HepG2 (cell line): ENCODE measurements around the gene PRR22. TPM values are rescaled to one million over a fixed set of nuclear protein-coding genes. Genes with fewer than 3 reads are reported as not detected.
"Not testable (repeated sequence)": the region's sequence is repeated elsewhere in the genome, so short reads cannot be mapped to it uniquely, and the experiment has no call there.

Source experiments
- ATAC-seq: fragments of 200-7000 bp; cut with Tn5 transposase; 3 replicates; pipeline ENCODE4 v1.9.1; 2020; ENCODE audit warnings: mild to moderate bottlenecking, moderate library complexity
- BruUV-seq: library from RNA; stranded (reverse); fragments of 400-500 nt; replicated peaks from 2 replicates; lab custom pipeline; 2021; lab: Mats Ljungman, UMichigan
- CTCF ChIA-PET: fragments of 300-600 bp; formaldehyde crosslinking; extraction: SDS; loops from one replicate; lab custom pipeline; 2021; ENCODE audit warnings: low total read pairs, inconsistent platforms, low intra/inter-chr PET ratio; lab: Yijun Ruan, JAX
- POLR2A ChIA-PET: fragments of 350-600 bp; sonication (Branson Sonifier 250); formaldehyde crosslinking; loops from one replicate; lab custom pipeline; 2020; ENCODE audit warnings: antibody characterized with exemption, inconsistent platforms; lab: Yijun Ruan, JAX
- DNase-seq: peaks from one replicate; pipeline ENCODE4 v3.0.0-alpha.2; 2015; ENCODE audit warnings: low spot score
- FAIRE-seq: peaks from 3 replicates; lab custom pipeline; 2011; peaks lifted over from hg19 to GRCh38; lab: Jason Lieb, UNC
- H2AFZ ChIP-seq: one replicate; pipeline ENCODE4 v1.6.1; 2011; ENCODE audit warnings: low read length, inconsistent platforms
- H3K27ac ChIP-seq: fragments of 300-600 bp; 3 replicates; pipeline ENCODE4 v1.8.0; 2011; ENCODE audit warnings: mixed run types, mild to moderate bottlenecking, mixed read lengths, low read length, inconsistent platforms; ENCODE audit not compliant: insufficient read depth; ENCODE audit errors: extremely low read length
- H3K27me3 ChIP-seq, 2 experiments: fragments of 200-600 bp in 1 of 2; 2 replicates in 1 of 2; 3 replicates in 1 of 2; pipeline versions ENCODE4 v1.6.0 to v1.8.0; 2011; ENCODE audit warnings: low read length in 2 of 2, mild to moderate bottlenecking in 2 of 2, moderate library complexity in 2 of 2, inconsistent platforms in 1 of 2; ENCODE audit not compliant: insufficient read depth in 2 of 2, control insufficient read depth in 1 of 2
- H3K36me3 ChIP-seq, 2 experiments: fragments of 200-600 bp in 1 of 2; replicated peaks in 1 of 2; 2 replicates in 1 of 2; 3 replicates in 1 of 2; pipeline versions ENCODE4 v1.5.1 to v1.8.0; 2011; ENCODE audit warnings: low read length in 2 of 2, inconsistent platforms in 1 of 2; ENCODE audit not compliant: insufficient read depth in 2 of 2, control insufficient read depth in 1 of 2
- H3K4me1 ChIP-seq: 2 replicates; pipeline ENCODE4 v1.5.1; 2012; ENCODE audit warnings: low read length, inconsistent platforms; ENCODE audit not compliant: insufficient read depth
- H3K4me2 ChIP-seq: 2 replicates; pipeline ENCODE4 v1.6.0; 2011; ENCODE audit warnings: low read depth, low read length, inconsistent platforms
- H3K4me3 ChIP-seq, 3 experiments: fragments of 200-600 bp in 1 of 3; sonication (generic), shearing (Covaris generic) in 1 of 3; replicated peaks in 1 of 3; 2 replicates each; pipeline ENCODE4 v1.5.1; 2011 to 2016; ENCODE audit warnings: low read length in 3 of 3, inconsistent platforms in 2 of 3, low read depth in 2 of 3, mild to moderate bottlenecking in 2 of 3, control low read depth in 1 of 3, mixed read lengths in 1 of 3; ENCODE audit not compliant: insufficient read depth in 1 of 3
- H3K79me2 ChIP-seq: one replicate; pipeline ENCODE4 v1.6.1; 2011; ENCODE audit warnings: low read length, inconsistent platforms; ENCODE audit not compliant: insufficient read depth
- H3K9ac ChIP-seq: 2 replicates; pipeline ENCODE4 v1.6.0; 2011; ENCODE audit warnings: mild to moderate bottlenecking, low read depth, low read length, inconsistent platforms; ENCODE audit not compliant: insufficient read depth
- H3K9me3 ChIP-seq: 2 replicates; pipeline ENCODE4 v1.5.1; 2012; ENCODE audit warnings: mild to moderate bottlenecking, low read length
- H4K20me1 ChIP-seq: 2 replicates; pipeline ENCODE4 v1.6.0; 2011; ENCODE audit warnings: inconsistent platforms, mild to moderate bottlenecking, low read length, moderate library complexity; ENCODE audit not compliant: insufficient read depth
- AGO2 ChIP-seq: fragments of 200-400 bp; formaldehyde crosslinking; optimal IDR thresholded peaks from 2 replicates; pipeline ENCODE3; 2017; ENCODE audit warnings: mild to moderate bottlenecking, low read depth, low read length, moderate library complexity
- KDM2A ChIP-seq: sonication (generic); formaldehyde crosslinking; IDR thresholded peaks from 2 replicates; pipeline ENCODE4 v1.4.0; 2020; ENCODE audit warnings: low read depth, missing genetic modification reagents, borderline replicate concordance
- NAIF1 ChIP-seq: sonication (generic); formaldehyde crosslinking; IDR thresholded peaks from 2 replicates; pipeline ENCODE4 v1.5.0; 2020; ENCODE audit warnings: mild to moderate bottlenecking, missing genetic modification reagents, borderline replicate concordance
- PAX8 ChIP-seq: sonication (generic); formaldehyde crosslinking; IDR thresholded peaks from 2 replicates; pipeline ENCODE4 v1.8.0; 2022; ENCODE audit warnings: mild to moderate bottlenecking, missing genetic modification reagents, borderline replicate concordance
- RBFOX2 ChIP-seq: fragments of 200-400 bp; formaldehyde crosslinking; IDR thresholded peaks from 2 replicates; pipeline ENCODE4 v1.6.1; 2017; ENCODE audit warnings: low read depth, mild to moderate bottlenecking, low read length
- SIX4 ChIP-seq: sonication (generic); formaldehyde crosslinking; IDR thresholded peaks from 2 replicates; pipeline ENCODE4 v1.4.0; 2020; ENCODE audit warnings: missing genetic modification reagents
- SRSF4 ChIP-seq: fragments of 200-400 bp; formaldehyde crosslinking; IDR thresholded peaks from one replicate; pipeline ENCODE4 v1.6.1; 2018; ENCODE audit warnings: mild to moderate bottlenecking, low read depth, low read length, moderate library complexity; ENCODE audit not compliant: poor library complexity, severe bottlenecking
- TP53 ChIP-seq: sonication (generic); formaldehyde crosslinking; conservative IDR thresholded peaks from 2 replicates; pipeline ENCODE4 v1.4.0; 2020; ENCODE audit warnings: missing genetic modification reagents
- ZNF615 ChIP-seq: sonication (generic); formaldehyde crosslinking; IDR thresholded peaks from 2 replicates; pipeline ENCODE4 v1.5.0; 2020; ENCODE audit warnings: mild to moderate bottlenecking, missing genetic modification reagents, borderline replicate concordance
- WGBS: methylation state at CpG from one replicate; pipeline ENCODE4 v1.1.6; 2017; ENCODE audit warnings: low lambda C conversion rate; 5-methylcytosine and 5-hydroxymethylcytosine counted together
- in situ Hi-C: cut with HindIII; loops from 2 replicates; pipeline ENCODE4 v1.10.0; 2017; ENCODE audit warnings: low pct_unique_long_range_greater_than_20kb; ENCODE audit not compliant: extremely low pct_ligation_motif_present
- intact Hi-C: fragments of 100-400 bp; cut with micrococcal nuclease; formaldehyde crosslinking; loops from one replicate; pipeline ENCODE4 v1.10.0; 2022; ENCODE audit not compliant: unreplicated experiment
- polyA plus RNA-seq, 8 experiments: library from polyadenylated mRNA; depleted of rRNA in 3 of 8; stranded (reverse) in 7 of 8; unstranded in 1 of 8; fragments of >200 nt; fragmentation: Illumina TruSeq in 4 of 8; extraction: Trizol in 4 of 8; gene quantifications; 2 replicates each; pipeline versions ENCODE4 v1.2.1 to v1.2.3, GENCODE V29; 2011 to 2016; ENCODE audit warnings: low read depth in 4 of 8, missing spikeins in 1 of 8, mixed read lengths in 1 of 8; ENCODE audit not compliant: insufficient read depth in 1 of 8
- total RNA-seq, 5 experiments: library from RNA; depleted of rRNA; stranded (reverse); fragments of >200 nt; fragmentation: Illumina TruSeq; extraction: Trizol; gene quantifications; 2 replicates each; pipeline ENCODE4 v1.2.3, GENCODE V29; 2016; ENCODE audit warnings: low read depth in 1 of 5

PRR22 gene
- total and polyA plus RNA-seq, 2 of the 13 experiments (the other 11 are each of a cell fraction or from before 2014, with no cell fraction given) = 0.84 to 2.3 TPM

- H2AFZ ChIP-seq = no peak overlapping the region
- WGBS = 94% methylated on average over 33 of the region's 48 CpGs
- H3K27ac ChIP-seq = no peak overlapping the region
- no peaks in the 10 kb centered on the region for H3K79me2 ChIP-seq
- H3K9ac ChIP-seq = no peak overlapping the region
- BruUV-seq = no TSS peak
- no peaks in the 10 kb centered on the region for H3K27me3 ChIP-seq
- peaks cover 10 to 23% of the 10 kb centered on the region in 2 experiments; a peak in 4 of 5 replicates for H3K36me3 ChIP-seq
- ChIA-PET POLR2A (interaction anchor here (0.8 to 1.1 kb wide), 2 partner anchors 63 to 112 kb away, joined by 3 read pairs; partner anchors contain the start of genes CATSPERD and LONP1), CTCF (no interaction called here)
- no peak overlapping the region for H3K4me2 ChIP-seq
- H3K4me1 ChIP-seq = no peaks in the 10 kb centered on the region
- ATAC-seq (peak; percentile 8), FAIRE-seq (no peak), DNase-seq (no peak)
- in situ Hi-C loops = no loop called here
- no peak for TF ChIP-seq SRSF4
- TF ChIP-seq PAX8 = no peak
- no peak for TF ChIP-seq NAIF1 (CRISPR knock-in tag)
- peak; percentile 64 for TF ChIP-seq AGO2
- TF ChIP-seq RBFOX2 = peak; percentile 55; the same call in 1 of the 2 replicates
- TF ChIP-seq SIX4 = no peak
- no peak for TF ChIP-seq TP53 (CRISPR knock-in tag)
- H3K4me3 ChIP-seq = no peak overlapping the region
- intact Hi-C loops = no loop called here
- H4K20me1 ChIP-seq = no peaks in the 10 kb centered on the region
- no peaks in the 10 kb centered on the region for H3K9me3 ChIP-seq
Observed at GRCh38 chr19:5782945-5783919, 1.3 kb downstream of the PRR22 start.

DNA sequence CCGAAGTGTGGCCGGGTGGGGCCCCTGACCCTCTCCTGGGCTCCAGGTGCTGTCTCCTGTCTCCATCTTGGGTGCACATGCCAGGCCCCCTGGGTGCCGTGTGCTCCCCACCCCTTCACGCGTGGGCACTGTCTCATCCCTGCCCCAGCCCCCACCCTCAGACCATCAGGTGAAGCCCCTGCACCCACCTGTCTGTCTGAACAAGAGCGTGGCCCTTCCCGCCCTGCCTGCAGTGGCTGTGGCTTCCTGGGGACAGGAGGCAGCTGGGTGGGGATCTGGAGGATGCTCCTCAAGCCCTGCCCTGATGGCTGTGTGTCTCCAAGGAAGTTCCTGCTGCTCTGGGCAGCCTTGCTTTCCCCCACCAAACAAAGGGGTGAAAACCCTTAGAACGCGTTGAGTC lies 2.2 kb downstream of the PRR22 start:
- no peak for DNase-seq
- CTCF ChIA-PET = no interaction called here
- TF ChIP-seq KDM2A (CRISPR knock-in tag) (0 out of 2 replicates have a peak, but pooled peaks have one; percentile 25), ZNF615 (CRISPR knock-in tag) (no peak)
- TF ChIP-seq, all 625 proteins: peak for 1
- H3K27me3 ChIP-seq = peaks cover 0 to under 1% of the 10 kb centered on the region in 2 experiments; a peak in 1 of 5 replicates
- H3K4me3 ChIP-seq = no peak overlapping the region
- no peak overlapping the region for H3K9ac ChIP-seq
- no TSS peak for BruUV-seq
- H3K9me3 ChIP-seq = no peaks in the 10 kb centered on the region
- H3K79me2 ChIP-seq = no peaks in the 10 kb centered on the region
- H4K20me1 ChIP-seq = no peaks in the 10 kb centered on the region
- ATAC-seq (no peak), FAIRE-seq (no peak)
- H3K27ac ChIP-seq = no peak overlapping the region
- intact Hi-C loops (no loop called here), in situ Hi-C loops (no loop called here)
- POLR2A ChIA-PET = no interaction called here
- H3K4me1 ChIP-seq = no peaks in the 10 kb centered on the region
- peaks cover 5 to 15% of the 10 kb centered on the region in 2 experiments; a peak in 3 of 5 replicates for H3K36me3 ChIP-seq
- 79% methylated on average over 7 of the region's 9 CpGs for WGBS
- H3K4me2 ChIP-seq = no peak overlapping the region
- no peak overlapping the region for H2AFZ ChIP-seq

- DNase-seq, H3K27ac ChIP-seq, H2AFZ ChIP-seq, intact Hi-C loops, H3K36me3 ChIP-seq, H4K20me1 ChIP-seq, CTCF ChIA-PET, H3K79me2 ChIP-seq, BruUV-seq, H3K4me3 ChIP-seq, H3K9me3 ChIP-seq, ATAC-seq, H3K4me2 ChIP-seq, H3K4me1 ChIP-seq, FAIRE-seq, H3K9ac ChIP-seq, H3K27me3 ChIP-seq, in situ Hi-C loops: not testable (repeated sequence)
- WGBS = 20% methylated on average over 4 of the region's 11 CpGs
- POLR2A ChIA-PET = interaction anchor here (1.7 kb wide), 1 partner anchor 10 kb away, joined by 5 read pairs; the partner anchor contains the start of gene DUS3L
Observed at GRCh38 chr19:5780916-5781315, 3.6 kb downstream of the PRR22 start.
